Central memory CD4-positive, alpha-beta T cell (primary cell): Measurements from ENCODE around the gene SLC6A20.

ENCODE experiments used
- DNase-seq: peaks from one replicate; pipeline ENCODE4 v3.0.0; 2022

The SLC6A20 gene

GRCh38 chr3:45799586-45799985 is 3.2 kb upstream of the SLC6A20 start:
- DNase-seq = no peak

GRCh38 chr3:45798034-45798433 is 1.7 kb upstream of the SLC6A20 start:
- no peak for DNase-seq

- no peak for DNase-seq
Observed at GRCh38 chr3:45796902-45797637, 734 bp upstream of the SLC6A20 start.

- DNase-seq = no peak
Observed at GRCh38 chr3:45795509-45795881, 841 bp downstream of the SLC6A20 start.

GRCh38 chr3:45794660-45795059 is 1.7 kb downstream of the SLC6A20 start:
- no peak for DNase-seq

GRCh38 chr3:45794177-45794560 is 2.2 kb downstream of the SLC6A20 start:
- DNase-seq = no peak

GRCh38 chr3:45793482-45794176 is 2.7 kb downstream of the SLC6A20 start:
- no peak for DNase-seq

GRCh38 chr3:45792516-45793172 is 3.7 kb downstream of the SLC6A20 start:
- no peak for DNase-seq

GRCh38 chr3:45792036-45792435 is 4.3 kb downstream of the SLC6A20 start:
- DNase-seq = no peak

- no peak for DNase-seq
Observed at GRCh38 chr3:45790596-45790995, 5.7 kb downstream of the SLC6A20 start.

- no peak for DNase-seq
Observed at GRCh38 chr3:45789235-45789812, 7.0 kb downstream of the SLC6A20 start.

- DNase-seq = no peak
Observed at GRCh38 chr3:45787551-45787950, 8.8 kb downstream of the SLC6A20 start.

GRCh38 chr3:45786801-45787495 is 9.4 kb downstream of the SLC6A20 start:
- DNase-seq = no peak

GRCh38 chr3:45785605-45786150 is 10.7 kb downstream of the SLC6A20 start:
- no peak for DNase-seq

- DNase-seq = no peak
Observed at GRCh38 chr3:45783667-45784066, 12.7 kb downstream of the SLC6A20 start.

GRCh38 chr3:45782381-45782780 is 14.0 kb downstream of the SLC6A20 start:
- no peak for DNase-seq

- DNase-seq = no peak
Observed at GRCh38 chr3:45781841-45782240, 14.5 kb downstream of the SLC6A20 start.

GRCh38 chr3:45781271-45781670 is 15.1 kb downstream of the SLC6A20 start:
- no peak for DNase-seq

- DNase-seq = no peak
Observed at GRCh38 chr3:45779746-45780735, 16.3 kb downstream of the SLC6A20 start.

GRCh38 chr3:45778761-45779201 is 17.6 kb downstream of the SLC6A20 start:
- DNase-seq = no peak

- no peak for DNase-seq
Observed at GRCh38 chr3:45777746-45778386, 18.5 kb downstream of the SLC6A20 start.
